ENCODE results near the gene FBXL20. TPM values are rescaled to one million over a fixed set of nuclear protein-coding genes. Genes with fewer than 3 reads are reported as not detected.

Gene FBXL20
- total and polyA plus RNA-seq, 9 of the 15 experiments (the other 6 are each of a cell fraction or from before 2014, with no cell fraction given) = 1.8 to 15.1 (median 5.6) TPM

DNA sequence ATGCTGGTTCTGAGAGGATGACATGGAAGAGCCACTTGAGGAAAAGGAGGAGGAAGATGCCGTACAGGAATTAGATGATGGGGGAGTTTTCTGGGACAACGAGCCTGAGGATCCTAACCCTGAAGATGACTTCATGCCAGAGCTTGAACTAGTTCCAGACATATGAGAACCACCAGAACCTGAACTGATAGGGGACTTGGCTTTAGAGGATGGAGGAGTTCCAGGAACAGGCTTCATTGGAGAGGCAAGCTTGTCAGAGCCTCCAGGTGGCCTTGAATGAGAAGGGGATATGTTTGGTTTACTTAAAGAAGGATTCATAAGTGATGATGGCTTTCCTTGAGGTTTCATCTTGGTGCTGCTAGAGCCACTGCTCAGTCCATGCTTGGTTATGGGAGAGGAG, 6.9 kb upstream of the FBXL20 start:
- no peak overlapping the region for H2AFZ ChIP-seq (ENCODE audit: low read depth, low read length)
- CTCF ChIA-PET (ENCODE audit: low intra/inter-chr PET ratio) = no interaction called here
- no peaks in the 10 kb centered on the region for H3K9me3 ChIP-seq (replicated peaks; ENCODE audit: control insufficient read depth, insufficient read depth, low read depth, low read length)
- H3K79me2 ChIP-seq (ENCODE audit: control insufficient read depth, insufficient read depth, low read length) = no peaks in the 10 kb centered on the region
- no peaks in the 10 kb centered on the region for H4K20me1 ChIP-seq (replicated peaks; ENCODE audit: control insufficient read depth, insufficient read depth, low read length)
- no peak for DNase-seq (ENCODE audit: extremely low read depth in 1 of 4, low spot score in 3 of 4)
- 86% methylated on average over 2 of the region's 2 CpGs for WGBS (ENCODE audit: insufficient coverage, low coverage, missing lambda C conversion rate)
- H3K27ac ChIP-seq (ENCODE audit: extremely low read depth, low read depth, low read length) = no peak overlapping the region
- no peaks in the 10 kb centered on the region for H3K27me3 ChIP-seq (ENCODE audit: control insufficient read depth in 2 of 2, insufficient read depth in 2 of 2, low read length in 2 of 2)
- no peak overlapping the region for H3K9ac ChIP-seq (ENCODE audit: insufficient read depth in 1 of 2, low read depth in 2 of 2, low read length in 2 of 2)
- in situ Hi-C loops (cut with MboI) = no loop called here
- no peak overlapping the region for H3K4me3 ChIP-seq
- H3K36me3 ChIP-seq (ENCODE audit: control insufficient read depth, insufficient read depth, low read length) = peaks cover 77% of the 10 kb centered on the region
- H3K9me1 ChIP-seq (ENCODE audit: control insufficient read depth, insufficient read depth, low read length) = peaks cover 4% of the 10 kb centered on the region
- H3K4me2 ChIP-seq (ENCODE audit: insufficient read depth, low read length) = no peak overlapping the region
- no peak for FAIRE-seq
- no peak for ATAC-seq
- peaks cover 0 to 9% of the 10 kb centered on the region in 2 experiments; a peak in 2 of 5 replicates for H3K4me1 ChIP-seq (replicated peaks in 1 of 2; ENCODE audit: control insufficient read depth in 2 of 2, insufficient read depth in 2 of 2, low read length in 2 of 2)
- POLR2A ChIA-PET = no interaction called here
- intact Hi-C loops (cut with micrococcal nuclease) = no loop called here
- no TSS peak for BruUV-seq (replicated peaks)
- TF ChIP-seq, protein P1, sequence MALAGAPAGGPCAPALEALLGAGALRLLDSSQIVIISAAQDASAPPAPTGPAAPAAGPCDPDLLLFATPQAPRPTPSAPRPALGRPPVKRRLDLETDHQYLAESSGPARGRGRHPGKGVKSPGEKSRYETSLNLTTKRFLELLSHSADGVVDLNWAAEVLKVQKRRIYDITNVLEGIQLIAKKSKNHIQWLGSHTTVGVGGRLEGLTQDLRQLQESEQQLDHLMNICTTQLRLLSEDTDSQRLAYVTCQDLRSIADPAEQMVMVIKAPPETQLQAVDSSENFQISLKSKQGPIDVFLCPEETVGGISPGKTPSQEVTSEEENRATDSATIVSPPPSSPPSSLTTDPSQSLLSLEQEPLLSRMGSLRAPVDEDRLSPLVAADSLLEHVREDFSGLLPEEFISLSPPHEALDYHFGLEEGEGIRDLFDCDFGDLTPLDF (CRISPR knock-in tag; IDR thresholded peaks at IDR 0.05) = no peak
- TF ChIP-seq, protein P2, sequence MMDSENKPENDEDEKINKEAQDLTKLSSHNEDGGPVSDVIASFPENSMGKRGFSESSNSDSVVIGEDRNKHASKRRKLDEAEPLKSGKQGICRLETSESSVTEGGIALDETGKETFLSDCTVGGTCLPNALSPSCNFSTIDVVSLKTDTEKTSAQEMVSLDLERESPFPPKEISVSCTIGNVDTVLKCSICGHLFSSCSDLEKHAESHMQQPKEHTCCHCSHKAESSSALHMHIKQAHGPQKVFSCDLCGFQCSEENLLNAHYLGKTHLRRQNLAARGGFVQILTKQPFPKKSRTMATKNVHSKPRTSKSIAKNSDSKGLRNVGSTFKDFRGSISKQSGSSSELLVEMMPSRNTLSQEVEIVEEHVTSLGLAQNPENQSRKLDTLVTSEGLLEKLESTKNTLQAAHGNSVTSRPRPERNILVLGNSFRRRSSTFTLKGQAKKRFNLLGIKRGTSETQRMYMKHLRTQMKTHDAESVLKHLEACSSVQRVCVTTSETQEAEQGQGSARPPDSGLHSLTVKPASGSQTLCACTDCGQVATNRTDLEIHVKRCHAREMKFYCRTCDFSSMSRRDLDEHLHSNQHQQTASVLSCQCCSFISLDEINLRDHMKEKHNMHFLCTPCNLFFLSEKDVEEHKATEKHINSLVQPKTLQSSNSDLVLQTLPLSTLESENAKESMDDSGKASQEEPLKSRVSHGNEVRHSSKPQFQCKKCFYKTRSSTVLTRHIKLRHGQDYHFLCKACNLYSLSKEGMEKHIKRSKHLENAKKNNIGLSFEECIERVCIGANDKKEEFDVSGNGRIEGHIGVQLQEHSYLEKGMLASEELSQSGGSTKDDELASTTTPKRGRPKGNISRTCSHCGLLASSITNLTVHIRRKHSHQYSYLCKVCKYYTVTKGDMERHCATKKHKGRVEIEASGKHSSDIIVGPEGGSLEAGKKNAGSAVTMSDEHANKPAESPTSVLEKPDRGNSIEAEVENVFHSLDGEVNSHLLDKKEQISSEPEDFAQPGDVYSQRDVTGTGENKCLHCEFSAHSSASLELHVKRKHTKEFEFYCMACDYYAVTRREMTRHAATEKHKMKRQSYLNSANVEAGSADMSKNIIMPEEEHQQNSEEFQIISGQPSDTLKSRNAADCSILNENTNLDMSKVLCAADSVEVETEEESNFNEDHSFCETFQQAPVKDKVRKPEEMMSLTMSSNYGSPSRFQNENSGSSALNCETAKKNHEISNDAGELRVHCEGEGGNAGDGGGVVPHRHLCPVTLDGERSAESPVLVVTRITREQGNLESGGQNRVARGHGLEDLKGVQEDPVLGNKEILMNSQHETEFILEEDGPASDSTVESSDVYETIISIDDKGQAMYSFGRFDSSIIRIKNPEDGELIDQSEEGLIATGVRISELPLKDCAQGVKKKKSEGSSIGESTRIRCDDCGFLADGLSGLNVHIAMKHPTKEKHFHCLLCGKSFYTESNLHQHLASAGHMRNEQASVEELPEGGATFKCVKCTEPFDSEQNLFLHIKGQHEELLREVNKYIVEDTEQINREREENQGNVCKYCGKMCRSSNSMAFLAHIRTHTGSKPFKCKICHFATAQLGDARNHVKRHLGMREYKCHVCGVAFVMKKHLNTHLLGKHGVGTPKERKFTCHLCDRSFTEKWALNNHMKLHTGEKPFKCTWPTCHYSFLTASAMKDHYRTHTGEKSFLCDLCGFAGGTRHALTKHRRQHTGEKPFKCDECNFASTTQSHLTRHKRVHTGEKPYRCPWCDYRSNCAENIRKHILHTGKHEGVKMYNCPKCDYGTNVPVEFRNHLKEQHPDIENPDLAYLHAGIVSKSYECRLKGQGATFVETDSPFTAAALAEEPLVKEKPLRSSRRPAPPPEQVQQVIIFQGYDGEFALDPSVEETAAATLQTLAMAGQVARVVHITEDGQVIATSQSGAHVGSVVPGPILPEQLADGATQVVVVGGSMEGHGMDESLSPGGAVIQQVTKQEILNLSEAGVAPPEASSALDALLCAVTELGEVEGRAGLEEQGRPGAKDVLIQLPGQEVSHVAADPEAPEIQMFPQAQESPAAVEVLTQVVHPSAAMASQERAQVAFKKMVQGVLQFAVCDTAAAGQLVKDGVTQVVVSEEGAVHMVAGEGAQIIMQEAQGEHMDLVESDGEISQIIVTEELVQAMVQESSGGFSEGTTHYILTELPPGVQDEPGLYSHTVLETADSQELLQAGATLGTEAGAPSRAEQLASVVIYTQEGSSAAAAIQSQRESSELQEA (IDR thresholded peaks at IDR 0.05; ENCODE audit: low read depth) = no peak
- TF ChIP-seq CBFA2T3 (IDR thresholded peaks at IDR 0.05) = no peak
- TF ChIP-seq, protein P3, sequence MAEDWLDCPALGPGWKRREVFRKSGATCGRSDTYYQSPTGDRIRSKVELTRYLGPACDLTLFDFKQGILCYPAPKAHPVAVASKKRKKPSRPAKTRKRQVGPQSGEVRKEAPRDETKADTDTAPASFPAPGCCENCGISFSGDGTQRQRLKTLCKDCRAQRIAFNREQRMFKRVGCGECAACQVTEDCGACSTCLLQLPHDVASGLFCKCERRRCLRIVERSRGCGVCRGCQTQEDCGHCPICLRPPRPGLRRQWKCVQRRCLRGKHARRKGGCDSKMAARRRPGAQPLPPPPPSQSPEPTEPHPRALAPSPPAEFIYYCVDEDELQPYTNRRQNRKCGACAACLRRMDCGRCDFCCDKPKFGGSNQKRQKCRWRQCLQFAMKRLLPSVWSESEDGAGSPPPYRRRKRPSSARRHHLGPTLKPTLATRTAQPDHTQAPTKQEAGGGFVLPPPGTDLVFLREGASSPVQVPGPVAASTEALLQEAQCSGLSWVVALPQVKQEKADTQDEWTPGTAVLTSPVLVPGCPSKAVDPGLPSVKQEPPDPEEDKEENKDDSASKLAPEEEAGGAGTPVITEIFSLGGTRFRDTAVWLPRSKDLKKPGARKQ (CRISPR knock-in tag; IDR thresholded peaks at IDR 0.05) = no peak
- no peak for TF ChIP-seq ZSCAN29 (IDR thresholded peaks at IDR 0.05)
- TF ChIP-seq ZNF140 (CRISPR knock-in tag; IDR thresholded peaks at IDR 0.05) = no peak
- no peak for TF ChIP-seq POLR3G (IDR thresholded peaks at IDR 0.05; ENCODE audit: extremely low read depth, insufficient read length, insufficient replicate concordance)
